ENCODE results near the gene UNC13C.

- no peak for TF ChIP-seq CTCF (IDR thresholded peaks at IDR 0.05)
- TF ChIP-seq POLR2AphosphoS5 (IDR thresholded peaks at IDR 0.05; ENCODE audit: insufficient read depth in 1 of 2, low read depth in 1 of 2) = no peak
Measured at GRCh38 chr15:54102704-54103103, 124.5 kb downstream of the UNC13C start.

Measured in vagina (tissue), 2 donors.